T-helper 2 cell (primary cell): Measurements from ENCODE around the gene RSPRY1.
A peak's percentile ranks its signal among the peaks of the same experiment; 100 is the strongest.

Source experiments
- DNase-seq, 5 experiments: peaks; one replicate each; pipeline versions ENCODE4 v3.0.0 to v3.0.0-alpha.2; 2012 to 2022
- total RNA-seq, 2 donors: gene quantifications; one replicate each; lab custom pipeline; 2026; lab: John Stamatoyannopoulos, UW

The RSPRY1 gene
- total RNA-seq, result 34.8 to 35.5 reads per million in 2 donors

- peak; percentile 82 to 99 (median 97) for DNase-seq
Observed at GRCh38 chr16:57185945-57186871, at the start of gene RSPRY1, which contains the start of gene PSME3IP1. TSS of gene RSPRY1 (plus strand) at chr16:57186329. CDS start at chr16:57204659, 18,330 bp downstream. TSS of gene PSME3IP1 (minus strand) at chr16:57186039. CDS start at chr16:57173854, 12,185 bp downstream.

GRCh38 chr16:57137043-57137442 is 49.1 kb upstream of the RSPRY1 start:
- no peak for DNase-seq

GRCh38 chr16:57137566-57138273 is 48.4 kb upstream of the RSPRY1 start:
- DNase-seq, result no peak

- DNase-seq, result no peak
Observed at GRCh38 chr16:57138281-57138935, 47.7 kb upstream of the RSPRY1 start.

GRCh38 chr16:57140931-57141668 is 45.0 kb upstream of the RSPRY1 start:
- no peak for DNase-seq

- DNase-seq, result peak in 1 of 5 experiments; percentile 64
Observed at GRCh38 chr16:57141822-57142631, 44.1 kb upstream of the RSPRY1 start.

- DNase-seq, result no peak
Observed at GRCh38 chr16:57143149-57143921, 42.8 kb upstream of the RSPRY1 start.

- no peak for DNase-seq
Observed at GRCh38 chr16:57144027-57144426, 42.1 kb upstream of the RSPRY1 start.

GRCh38 chr16:57145046-57146021 is 40.8 kb upstream of the RSPRY1 start:
- no peak for DNase-seq

- no peak for DNase-seq
Observed at GRCh38 chr16:57146040-57146647, 40.0 kb upstream of the RSPRY1 start.

GRCh38 chr16:57146735-57147134 is 39.4 kb upstream of the RSPRY1 start:
- DNase-seq, result no peak

- no peak for DNase-seq
Observed at GRCh38 chr16:57147381-57148221, 38.5 kb upstream of the RSPRY1 start.

GRCh38 chr16:57148481-57148880 is 37.6 kb upstream of the RSPRY1 start:
- no peak for DNase-seq

GRCh38 chr16:57149391-57149790 is 36.7 kb upstream of the RSPRY1 start:
- DNase-seq, result no peak

GRCh38 chr16:57150682-57151330 is 35.3 kb upstream of the RSPRY1 start:
- DNase-seq, result no peak

GRCh38 chr16:57151369-57151768 is 34.8 kb upstream of the RSPRY1 start:
- no peak for DNase-seq
